ENCODE results near the gene GPHB5. TPM values are rescaled to one million over a fixed set of nuclear protein-coding genes. Genes with fewer than 3 reads are reported as not detected.
A peak's percentile ranks its signal among the peaks of the same experiment; 100 is the strongest.

Gene GPHB5
- total and polyA plus RNA-seq, 9 donors: not detected

DNA sequence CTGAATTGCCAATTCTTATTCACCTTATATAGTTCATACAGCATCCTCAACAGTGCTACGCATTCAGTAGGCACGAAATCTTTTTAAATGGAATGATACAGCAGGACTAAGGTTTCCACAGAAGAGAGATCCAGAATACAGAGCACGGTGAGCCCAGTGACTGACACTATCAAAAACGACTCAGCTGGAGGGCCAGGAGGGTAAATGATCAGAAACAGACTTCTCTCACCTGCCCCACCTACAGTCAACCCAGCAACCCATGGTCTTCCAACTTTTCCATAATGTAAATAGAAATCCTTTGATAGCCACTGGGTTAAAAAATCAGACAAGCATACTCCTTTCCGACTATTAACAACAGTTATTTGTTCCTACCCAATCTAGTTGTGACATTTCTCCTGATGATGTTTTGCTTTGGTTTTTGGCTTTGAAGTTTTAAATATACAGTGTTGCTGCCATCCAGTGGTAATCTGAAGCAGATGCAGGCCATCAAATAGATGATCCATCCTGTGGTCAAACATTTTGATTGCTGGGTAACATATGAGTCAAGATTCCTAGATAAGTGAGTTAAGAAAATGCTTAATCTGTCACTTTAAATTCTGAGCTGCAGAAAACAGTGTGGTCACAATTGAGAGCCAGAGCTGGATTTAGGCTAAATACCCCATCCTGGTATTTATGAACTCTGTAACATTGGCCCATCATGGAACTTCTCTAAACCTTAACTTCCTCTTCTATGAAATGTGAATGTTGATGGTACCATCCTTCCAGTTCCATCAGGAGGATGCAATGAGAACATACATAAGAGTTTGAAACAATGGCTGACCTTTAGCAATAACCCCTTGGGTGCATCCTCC is 42.0 kb downstream of the GPHB5 start:
- no peak overlapping the region for H3K4me3 ChIP-seq
- no peaks in the 10 kb centered on the region for H3K36me3 ChIP-seq
- intact Hi-C loops (cut with DNase I): loop anchor here in 3 of 4 donors (1.0 to 10.0 kb wide), 3 partner anchors 102 kb away; no protein-coding TSS in a partner anchor
- no peaks in the 10 kb centered on the region for H3K27me3 ChIP-seq
- 43 to 51% (median 50%) methylated on average over 5 of the region's 5 CpGs for WGBS, 3 donors
- TF ChIP-seq POLR2A (IDR thresholded peaks at IDR 0.05): no peak
- TF ChIP-seq EP300 (IDR thresholded peaks at IDR 0.05): no peak
- TF ChIP-seq, protein P1, sequence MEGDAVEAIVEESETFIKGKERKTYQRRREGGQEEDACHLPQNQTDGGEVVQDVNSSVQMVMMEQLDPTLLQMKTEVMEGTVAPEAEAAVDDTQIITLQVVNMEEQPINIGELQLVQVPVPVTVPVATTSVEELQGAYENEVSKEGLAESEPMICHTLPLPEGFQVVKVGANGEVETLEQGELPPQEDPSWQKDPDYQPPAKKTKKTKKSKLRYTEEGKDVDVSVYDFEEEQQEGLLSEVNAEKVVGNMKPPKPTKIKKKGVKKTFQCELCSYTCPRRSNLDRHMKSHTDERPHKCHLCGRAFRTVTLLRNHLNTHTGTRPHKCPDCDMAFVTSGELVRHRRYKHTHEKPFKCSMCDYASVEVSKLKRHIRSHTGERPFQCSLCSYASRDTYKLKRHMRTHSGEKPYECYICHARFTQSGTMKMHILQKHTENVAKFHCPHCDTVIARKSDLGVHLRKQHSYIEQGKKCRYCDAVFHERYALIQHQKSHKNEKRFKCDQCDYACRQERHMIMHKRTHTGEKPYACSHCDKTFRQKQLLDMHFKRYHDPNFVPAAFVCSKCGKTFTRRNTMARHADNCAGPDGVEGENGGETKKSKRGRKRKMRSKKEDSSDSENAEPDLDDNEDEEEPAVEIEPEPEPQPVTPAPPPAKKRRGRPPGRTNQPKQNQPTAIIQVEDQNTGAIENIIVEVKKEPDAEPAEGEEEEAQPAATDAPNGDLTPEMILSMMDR (IDR thresholded peaks at IDR 0.05): peak; percentile 37 to 81 (median 80)
- H3K27ac ChIP-seq: no peak overlapping the region
- peaks cover 9% of the 10 kb centered on the region for H3K4me1 ChIP-seq (ENCODE audit: insufficient read depth)
- DNase-seq: no peak
- no peaks in the 10 kb centered on the region for H3K9me3 ChIP-seq

DNA sequence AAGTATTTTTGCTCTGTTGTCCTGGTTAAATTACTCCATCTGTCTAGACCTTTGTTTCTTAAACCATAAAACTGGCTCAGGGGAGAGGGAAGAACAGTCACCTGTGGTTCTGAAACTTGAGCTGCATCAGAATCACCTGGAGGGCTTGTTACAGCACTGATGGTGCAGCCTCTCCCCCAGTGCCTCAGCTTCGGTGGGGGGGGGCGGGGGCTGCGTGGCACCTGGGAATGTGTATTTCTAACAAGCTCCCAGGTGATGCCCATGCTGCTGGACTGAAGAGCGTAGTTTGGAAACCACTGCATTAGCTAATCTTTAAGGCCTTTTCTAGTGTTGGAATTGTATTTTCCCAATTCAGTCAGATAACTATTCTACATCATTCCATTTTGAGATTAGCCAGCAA is 42.7 kb downstream of the GPHB5 start:
- H3K27ac ChIP-seq: no peak overlapping the region

DNA sequence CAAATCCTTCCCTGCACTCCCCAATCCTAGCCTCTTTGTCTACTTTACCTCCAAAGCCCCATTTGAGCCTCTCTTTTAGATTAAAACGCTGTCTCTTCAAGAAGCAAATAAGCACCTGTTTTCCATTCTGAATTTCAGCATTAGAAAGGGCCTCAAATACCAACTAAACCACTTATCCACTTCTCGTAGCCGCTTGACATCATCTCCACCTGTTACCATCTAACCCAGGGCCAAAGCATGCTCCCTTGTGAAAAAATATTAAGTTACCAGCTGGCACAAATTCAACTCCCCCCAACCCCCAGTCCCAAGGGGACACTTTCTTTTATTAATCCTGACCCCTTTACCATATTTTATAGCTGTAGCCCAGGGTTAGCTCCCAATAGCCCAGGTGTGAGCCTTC is 43.1 kb downstream of the GPHB5 start:
- no peak overlapping the region for H3K4me3 ChIP-seq
- no peaks in the 10 kb centered on the region for H3K36me3 ChIP-seq
- intact Hi-C loops (cut with DNase I): loop anchor here in 2 of 4 donors (2.0 to 10.0 kb wide), 2 partner anchors 101 kb away; no protein-coding TSS in a partner anchor
- no peaks in the 10 kb centered on the region for H3K9me3 ChIP-seq
- WGBS, 3 donors: 84 to 94% (median 90%) methylated on average over 3 of the region's 3 CpGs
- peaks cover 9% of the 10 kb centered on the region for H3K4me1 ChIP-seq (ENCODE audit: insufficient read depth)
- TF ChIP-seq POLR2A (IDR thresholded peaks at IDR 0.05) (no peak), EP300 (IDR thresholded peaks at IDR 0.05) (no peak)
- TF ChIP-seq, protein P1 (IDR thresholded peaks at IDR 0.05): no peak
- DNase-seq: no peak
- no peaks in the 10 kb centered on the region for H3K27me3 ChIP-seq
- no peak overlapping the region for H3K27ac ChIP-seq

More for the DNA sequence above, 42.7 kb downstream of the GPHB5 start:
- no peak for DNase-seq
- Histone ChIP-seq H3K36me3 (no peaks in the 10 kb centered on the region), H3K4me1 (ENCODE audit: insufficient read depth) (peaks cover 9% of the 10 kb centered on the region), H3K9me3 (no peaks in the 10 kb centered on the region), H3K4me3 (no peak overlapping the region), H3K27me3 (no peaks in the 10 kb centered on the region)
- intact Hi-C loops (cut with DNase I): loop anchor here in 2 of 4 donors (2.0 to 10.0 kb wide), 2 partner anchors 101 kb away; no protein-coding TSS in a partner anchor
- WGBS, 3 donors: 79 to 85% (median 85%) methylated on average over 4 of the region's 4 CpGs
- no peak for TF ChIP-seq EP300 (IDR thresholded peaks at IDR 0.05)
- TF ChIP-seq POLR2A (IDR thresholded peaks at IDR 0.05): no peak
- TF ChIP-seq, protein P1 (IDR thresholded peaks at IDR 0.05): no peak

DNA sequence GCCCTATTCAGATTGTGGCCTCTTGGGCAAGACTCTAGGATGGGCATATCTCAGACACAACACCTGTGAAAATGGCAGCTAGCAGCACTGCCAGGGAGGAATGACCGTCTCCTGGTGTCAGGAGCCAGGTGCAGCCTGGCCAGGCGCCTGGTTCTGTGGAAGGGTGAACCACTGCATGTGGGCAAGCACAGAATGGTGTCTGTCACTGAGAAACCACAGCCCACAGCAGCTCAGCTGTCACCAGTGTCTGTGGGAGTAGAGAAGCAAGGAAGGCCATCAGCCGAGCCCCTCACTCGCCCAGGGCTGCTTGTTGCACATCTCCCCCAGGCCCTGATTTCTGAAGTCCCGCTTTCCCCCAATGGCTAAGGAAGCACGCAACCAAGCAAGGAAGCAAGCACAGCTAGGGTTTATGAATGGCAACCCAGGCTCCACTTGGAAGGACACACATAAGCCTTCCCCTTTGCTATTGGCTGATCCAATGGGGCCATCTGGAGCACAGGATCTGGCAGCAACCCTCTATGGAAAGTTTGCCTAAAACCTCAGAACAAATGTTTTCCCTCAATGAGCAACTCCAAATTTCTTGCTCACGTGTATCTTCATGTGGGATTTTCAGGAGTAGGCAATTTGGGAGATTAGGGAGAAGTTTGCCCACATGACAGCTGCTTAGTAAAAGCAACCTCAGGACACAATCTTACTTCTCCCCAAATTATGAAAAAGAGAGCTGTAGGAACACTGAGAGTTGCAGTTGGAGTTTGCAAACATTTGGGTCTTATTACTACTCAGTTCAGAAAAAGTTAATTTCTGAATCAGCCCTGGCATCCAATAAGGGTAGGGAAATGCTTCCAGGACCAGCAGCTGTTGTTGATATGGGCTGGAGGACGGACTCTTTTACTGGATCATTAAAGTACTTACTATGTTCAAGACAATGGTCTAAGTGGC is 44.7 kb downstream of the GPHB5 start:
- Histone ChIP-seq H3K27me3 (no peaks in the 10 kb centered on the region), H3K9me3 (no peaks in the 10 kb centered on the region), H3K27ac (no peak overlapping the region), H3K36me3 (no peaks in the 10 kb centered on the region), H3K4me1 (ENCODE audit: insufficient read depth) (peaks cover 9% of the 10 kb centered on the region), H3K4me3 (no peak overlapping the region)
- TF ChIP-seq POLR2A (IDR thresholded peaks at IDR 0.05): no peak
- no peak for TF ChIP-seq EP300 (IDR thresholded peaks at IDR 0.05)
- TF ChIP-seq, protein P1 (IDR thresholded peaks at IDR 0.05): no peak
- peak in 2 of 5 donors; percentile 18 to 24 for DNase-seq
- intact Hi-C loops (cut with DNase I): loop anchor here in 2 of 4 donors (5.0 to 10.0 kb wide), 2 partner anchors 92 to 99 kb away; no protein-coding TSS in a partner anchor
- 61 to 75% (median 67%) methylated on average over 7 to 8 of the region's 8 CpGs for WGBS, 3 donors
